Ishikawa (cell line): ENCODE results near the gene KAT2B.

ENCODE experiments used
- CEBPB ChIP-seq: IDR thresholded peaks from 2 replicates; pipeline ENCODE4 v1.6.1; 2012
- CREB1 ChIP-seq: IDR thresholded peaks from 2 replicates; pipeline ENCODE4 v1.6.1; 2012; ENCODE audit warnings: low read depth
- EGR1 ChIP-seq: IDR thresholded peaks from 2 replicates; pipeline ENCODE4 v1.6.1; 2012
- EP300 ChIP-seq: IDR thresholded peaks from 2 replicates; pipeline ENCODE4 v1.6.1; 2012; ENCODE audit warnings: borderline replicate concordance
- FOXM1 ChIP-seq: IDR thresholded peaks from 2 replicates; pipeline ENCODE4 v1.6.1; 2012; ENCODE audit warnings: low read depth, borderline replicate concordance
- NFIC ChIP-seq: IDR thresholded peaks from 2 replicates; pipeline ENCODE4 v1.6.1; 2012
- RAD21 ChIP-seq: IDR thresholded peaks from 2 replicates; pipeline ENCODE4 v1.6.1; 2012; ENCODE audit warnings: low read depth
- TAF1 ChIP-seq: IDR thresholded peaks from 2 replicates; pipeline ENCODE4 v1.6.1; 2012; ENCODE audit warnings: low read depth, mild to moderate bottlenecking
- TCF12 ChIP-seq: IDR thresholded peaks from 2 replicates; pipeline ENCODE4 v1.6.1; 2012; ENCODE audit warnings: low read depth
- TEAD4 ChIP-seq: IDR thresholded peaks from 2 replicates; pipeline ENCODE4 v1.6.1; 2012
- YY1 ChIP-seq: IDR thresholded peaks from 2 replicates; pipeline ENCODE4 v1.6.1; 2012; ENCODE audit warnings: low read depth
- ZBTB7A ChIP-seq: IDR thresholded peaks from 2 replicates; pipeline ENCODE4 v1.6.1; 2012; ENCODE audit warnings: low read depth
- TF ChIP-seq, protein P1 (sequence below): IDR thresholded peaks from 2 replicates; pipeline ENCODE4 v1.6.1; 2012; ENCODE audit warnings: low read depth, mild to moderate bottlenecking
- TF ChIP-seq, protein P2 (sequence below): IDR thresholded peaks from 2 replicates; pipeline ENCODE4 v1.6.1; 2012
- TF ChIP-seq, protein P3 (sequence below): IDR thresholded peaks from 2 replicates; pipeline ENCODE4 v1.6.1; 2012

The KAT2B gene

DNA sequence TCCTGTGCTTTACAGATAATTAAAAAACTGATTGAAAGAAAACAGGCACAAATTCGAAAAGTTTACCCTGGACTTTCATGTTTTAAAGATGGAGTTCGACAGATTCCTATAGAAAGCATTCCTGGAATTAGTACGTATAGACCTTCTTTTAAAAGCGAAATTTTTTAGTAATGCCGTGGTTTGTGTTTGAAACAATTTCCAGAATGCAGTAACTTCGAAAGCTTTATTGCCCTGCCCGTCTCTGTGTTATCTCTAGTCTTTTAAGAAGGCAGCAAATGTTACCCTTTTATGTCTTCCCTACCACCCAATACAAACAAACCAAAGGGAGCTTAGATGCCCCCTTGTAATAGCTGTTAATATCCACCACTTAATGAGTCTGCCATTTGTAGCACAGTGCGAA lies 106.1 kb downstream of the KAT2B start:
- TF ChIP-seq ZBTB7A (no peak), TAF1 (no peak), TCF12 (no peak), CREB1 (no peak), RAD21 (no peak), TEAD4 (no peak), EP300 (no peak), FOXM1 (no peak), CEBPB (no peak), NFIC (no peak), YY1 (no peak), EGR1 (no peak)
- TF ChIP-seq, protein P1, sequence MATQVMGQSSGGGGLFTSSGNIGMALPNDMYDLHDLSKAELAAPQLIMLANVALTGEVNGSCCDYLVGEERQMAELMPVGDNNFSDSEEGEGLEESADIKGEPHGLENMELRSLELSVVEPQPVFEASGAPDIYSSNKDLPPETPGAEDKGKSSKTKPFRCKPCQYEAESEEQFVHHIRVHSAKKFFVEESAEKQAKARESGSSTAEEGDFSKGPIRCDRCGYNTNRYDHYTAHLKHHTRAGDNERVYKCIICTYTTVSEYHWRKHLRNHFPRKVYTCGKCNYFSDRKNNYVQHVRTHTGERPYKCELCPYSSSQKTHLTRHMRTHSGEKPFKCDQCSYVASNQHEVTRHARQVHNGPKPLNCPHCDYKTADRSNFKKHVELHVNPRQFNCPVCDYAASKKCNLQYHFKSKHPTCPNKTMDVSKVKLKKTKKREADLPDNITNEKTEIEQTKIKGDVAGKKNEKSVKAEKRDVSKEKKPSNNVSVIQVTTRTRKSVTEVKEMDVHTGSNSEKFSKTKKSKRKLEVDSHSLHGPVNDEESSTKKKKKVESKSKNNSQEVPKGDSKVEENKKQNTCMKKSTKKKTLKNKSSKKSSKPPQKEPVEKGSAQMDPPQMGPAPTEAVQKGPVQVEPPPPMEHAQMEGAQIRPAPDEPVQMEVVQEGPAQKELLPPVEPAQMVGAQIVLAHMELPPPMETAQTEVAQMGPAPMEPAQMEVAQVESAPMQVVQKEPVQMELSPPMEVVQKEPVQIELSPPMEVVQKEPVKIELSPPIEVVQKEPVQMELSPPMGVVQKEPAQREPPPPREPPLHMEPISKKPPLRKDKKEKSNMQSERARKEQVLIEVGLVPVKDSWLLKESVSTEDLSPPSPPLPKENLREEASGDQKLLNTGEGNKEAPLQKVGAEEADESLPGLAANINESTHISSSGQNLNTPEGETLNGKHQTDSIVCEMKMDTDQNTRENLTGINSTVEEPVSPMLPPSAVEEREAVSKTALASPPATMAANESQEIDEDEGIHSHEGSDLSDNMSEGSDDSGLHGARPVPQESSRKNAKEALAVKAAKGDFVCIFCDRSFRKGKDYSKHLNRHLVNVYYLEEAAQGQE, result no peak
- TF ChIP-seq, protein P2, sequence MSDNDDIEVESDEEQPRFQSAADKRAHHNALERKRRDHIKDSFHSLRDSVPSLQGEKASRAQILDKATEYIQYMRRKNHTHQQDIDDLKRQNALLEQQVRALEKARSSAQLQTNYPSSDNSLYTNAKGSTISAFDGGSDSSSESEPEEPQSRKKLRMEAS, result no peak
- TF ChIP-seq, protein P3, sequence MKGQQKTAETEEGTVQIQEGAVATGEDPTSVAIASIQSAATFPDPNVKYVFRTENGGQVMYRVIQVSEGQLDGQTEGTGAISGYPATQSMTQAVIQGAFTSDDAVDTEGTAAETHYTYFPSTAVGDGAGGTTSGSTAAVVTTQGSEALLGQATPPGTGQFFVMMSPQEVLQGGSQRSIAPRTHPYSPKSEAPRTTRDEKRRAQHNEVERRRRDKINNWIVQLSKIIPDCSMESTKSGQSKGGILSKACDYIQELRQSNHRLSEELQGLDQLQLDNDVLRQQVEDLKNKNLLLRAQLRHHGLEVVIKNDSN, result no peak

DNA sequence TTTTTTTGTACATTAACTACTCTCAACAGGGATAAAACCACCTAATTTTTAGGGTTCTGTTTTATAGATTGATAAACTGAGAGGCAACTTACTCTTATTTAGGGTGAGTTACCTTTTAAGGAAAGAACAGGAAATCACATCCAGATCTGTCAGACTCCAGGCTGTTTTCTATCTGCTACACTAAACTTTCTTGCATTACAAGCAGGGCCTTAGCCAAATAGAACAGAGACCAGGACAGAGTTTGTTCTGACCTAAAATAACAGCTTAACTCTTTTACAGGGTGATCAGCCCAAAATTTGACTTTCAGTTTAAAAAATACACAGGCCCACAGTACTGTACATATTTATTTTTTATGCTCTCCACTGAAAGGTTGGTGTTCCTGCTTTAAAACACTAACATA lies 107.1 kb downstream of the KAT2B start:
- no peak for TF ChIP-seq NFIC
- no peak for TF ChIP-seq CEBPB
- TF ChIP-seq, protein P3, result no peak
- TF ChIP-seq TCF12, result no peak
- no peak for TF ChIP-seq EP300
- no peak for TF ChIP-seq EGR1
- TF ChIP-seq FOXM1, result no peak
- TF ChIP-seq TEAD4, result no peak
- TF ChIP-seq, protein P1, result no peak
- no peak for TF ChIP-seq CREB1
- TF ChIP-seq RAD21, result no peak
- no peak for TF ChIP-seq TAF1
- TF ChIP-seq, protein P2, result no peak
- TF ChIP-seq ZBTB7A, result no peak
- no peak for TF ChIP-seq YY1

DNA sequence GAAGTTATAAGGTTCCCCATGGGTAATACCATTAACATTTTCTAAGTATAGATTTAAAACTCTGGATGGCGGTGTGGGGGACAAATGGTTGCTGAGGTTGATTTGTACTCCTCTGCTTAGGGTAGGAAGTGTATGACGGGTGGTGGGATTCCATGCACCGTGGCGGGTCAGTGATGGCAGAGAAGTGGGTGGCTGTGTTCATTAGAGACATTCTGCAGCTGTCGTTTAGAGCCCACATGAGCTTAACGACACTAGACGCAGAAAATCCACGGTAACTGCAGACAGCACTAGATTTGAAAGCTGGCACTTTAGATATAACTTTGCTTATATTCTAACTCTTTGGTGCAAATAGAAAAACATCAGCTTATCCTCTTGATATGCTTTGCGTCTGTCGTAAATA lies 108.2 kb downstream of the KAT2B start:
- TF ChIP-seq CEBPB (no peak), NFIC (no peak), TCF12 (no peak), RAD21 (no peak), TAF1 (no peak), CREB1 (no peak), YY1 (no peak), TEAD4 (no peak), ZBTB7A (no peak), FOXM1 (no peak)
- TF ChIP-seq, protein P2, result no peak
- TF ChIP-seq, protein P1, result no peak
- TF ChIP-seq, protein P3, result no peak

DNA sequence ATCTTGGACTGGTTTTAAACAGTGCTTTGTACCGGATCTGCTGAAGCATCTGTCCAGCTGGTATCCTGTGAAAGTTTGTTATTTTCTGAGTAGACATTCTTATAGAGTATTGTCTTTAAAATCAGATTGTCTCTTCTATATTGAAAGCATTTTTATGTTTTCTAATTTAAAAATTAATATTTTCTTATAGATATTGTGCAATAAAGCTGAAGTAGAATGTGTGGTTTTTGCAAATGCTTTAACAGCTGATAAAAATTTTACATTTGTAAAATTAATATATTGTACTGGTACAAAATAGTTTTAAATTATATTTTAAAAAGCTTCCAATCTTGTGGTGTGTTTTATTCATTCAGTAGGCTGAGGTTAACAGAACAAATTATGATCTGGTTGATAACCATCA lies 113.8 kb downstream of the KAT2B start:
- TF ChIP-seq CREB1 (no peak), RAD21 (no peak), FOXM1 (no peak), TEAD4 (no peak)
- TF ChIP-seq, protein P2, result no peak
- TF ChIP-seq, protein P1, result no peak
- TF ChIP-seq, protein P3, result no peak
